NT2/D1 (cell line): ENCODE data around the gene CATSPER3.

Experiments used
- SUZ12 ChIP-seq: IDR thresholded peaks from 2 replicates; pipeline ENCODE4 v1.6.1; 2011; ENCODE audit not compliant: insufficient read length, insufficient read depth; ENCODE audit errors: extremely low read depth
- YY1 ChIP-seq: IDR thresholded peaks from 2 replicates; pipeline ENCODE4 v1.6.1; 2011; ENCODE audit not compliant: insufficient read length, insufficient read depth
- ZNF274 ChIP-seq: IDR thresholded peaks from 2 replicates; pipeline ENCODE4 v1.6.1; 2011; ENCODE audit warnings: mild to moderate bottlenecking, low read depth, low read length

DNA sequence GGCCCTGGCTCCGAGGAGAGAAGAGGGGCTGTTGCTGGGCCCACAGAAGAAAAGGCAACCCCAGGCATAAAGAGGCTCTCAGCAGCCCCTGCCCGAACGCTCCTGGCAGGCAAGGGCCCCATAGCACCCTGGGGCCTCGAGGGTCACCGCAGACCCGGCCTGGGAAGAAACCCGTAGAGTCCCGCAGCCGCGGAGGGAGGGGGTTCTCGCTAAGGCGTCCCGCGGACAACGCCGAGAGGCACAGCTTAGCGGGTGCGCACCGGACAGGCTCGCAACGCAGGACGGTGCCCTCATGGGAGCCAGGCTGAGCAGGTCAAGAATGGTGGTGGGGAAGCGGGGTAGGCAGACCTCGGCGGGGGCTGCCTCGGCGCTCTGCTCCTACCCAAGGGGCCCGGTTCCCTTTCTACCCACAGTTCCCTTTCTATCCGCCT is 59.6 kb downstream of the CATSPER3 start:
- TF ChIP-seq ZNF274 (no peak), SUZ12 (no peak), YY1 (no peak)
